GM23248 (cell line): ENCODE measurements around the gene RSPH3.

Experiments used
- EZH2 ChIP-seq: fragments of 200-600 bp; sonication (generic); IDR thresholded peaks from 2 replicates; pipeline ENCODE4 v1.6.1; 2018; ENCODE audit warnings: antibody characterized with exemption, mild to moderate bottlenecking; ENCODE audit not compliant: insufficient read depth, poor library complexity, severe bottlenecking
- EZH2phosphoT487 ChIP-seq: fragments of 200-600 bp; sonication (generic); IDR thresholded peaks from 2 replicates; pipeline ENCODE4 v1.6.1; 2018; ENCODE audit warnings: antibody characterized with exemption, moderate library complexity, mild to moderate bottlenecking, low read depth; ENCODE audit not compliant: insufficient read depth

DNA sequence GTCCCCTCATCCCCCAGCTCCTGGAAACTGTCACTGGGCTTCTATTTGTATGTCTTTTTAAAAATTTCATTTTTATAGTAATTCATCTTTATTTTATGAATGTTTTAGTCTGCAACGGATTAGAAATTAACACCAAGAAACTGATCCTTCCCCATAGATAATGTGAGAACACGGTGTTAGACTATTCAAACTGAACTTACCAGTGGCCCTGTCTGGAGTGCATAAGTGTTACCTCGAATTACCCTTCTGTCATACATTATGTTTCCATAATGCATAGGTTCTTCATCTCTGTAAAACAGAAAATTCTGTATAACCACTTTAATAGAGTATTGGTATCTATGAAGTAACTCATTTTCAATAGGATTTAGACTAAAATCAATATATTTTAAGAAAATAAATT is 6.4 kb downstream of the RSPH3 start:
- no peak for TF ChIP-seq EZH2
- TF ChIP-seq EZH2phosphoT487: no peak
